ENCODE measurements around the gene ANO2.

The ANO2 gene

DNA sequence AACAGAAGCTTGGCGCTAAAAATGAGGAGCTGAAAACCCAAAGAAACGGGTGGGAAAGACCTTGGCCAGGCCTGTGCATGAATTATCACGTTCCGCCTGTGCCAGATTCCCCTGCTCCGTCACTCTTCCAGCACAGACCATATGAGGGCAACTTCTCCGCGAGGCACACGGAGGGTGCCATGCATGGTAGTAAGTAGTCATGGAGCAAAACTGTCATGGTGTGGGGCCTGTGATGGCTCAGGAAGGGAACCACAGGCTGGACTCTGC lies 148.2 kb downstream of the ANO2 start:
- no peak overlapping the region for H3K4me3 ChIP-seq (ENCODE audit: low read depth, low read length)
- no peak for DNase-seq (ENCODE audit: low read depth)
- TF ChIP-seq, protein P1, sequence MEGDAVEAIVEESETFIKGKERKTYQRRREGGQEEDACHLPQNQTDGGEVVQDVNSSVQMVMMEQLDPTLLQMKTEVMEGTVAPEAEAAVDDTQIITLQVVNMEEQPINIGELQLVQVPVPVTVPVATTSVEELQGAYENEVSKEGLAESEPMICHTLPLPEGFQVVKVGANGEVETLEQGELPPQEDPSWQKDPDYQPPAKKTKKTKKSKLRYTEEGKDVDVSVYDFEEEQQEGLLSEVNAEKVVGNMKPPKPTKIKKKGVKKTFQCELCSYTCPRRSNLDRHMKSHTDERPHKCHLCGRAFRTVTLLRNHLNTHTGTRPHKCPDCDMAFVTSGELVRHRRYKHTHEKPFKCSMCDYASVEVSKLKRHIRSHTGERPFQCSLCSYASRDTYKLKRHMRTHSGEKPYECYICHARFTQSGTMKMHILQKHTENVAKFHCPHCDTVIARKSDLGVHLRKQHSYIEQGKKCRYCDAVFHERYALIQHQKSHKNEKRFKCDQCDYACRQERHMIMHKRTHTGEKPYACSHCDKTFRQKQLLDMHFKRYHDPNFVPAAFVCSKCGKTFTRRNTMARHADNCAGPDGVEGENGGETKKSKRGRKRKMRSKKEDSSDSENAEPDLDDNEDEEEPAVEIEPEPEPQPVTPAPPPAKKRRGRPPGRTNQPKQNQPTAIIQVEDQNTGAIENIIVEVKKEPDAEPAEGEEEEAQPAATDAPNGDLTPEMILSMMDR (conservative IDR thresholded peaks at IDR 0.05; ENCODE audit: low read depth, low read length): no peak

DNA sequence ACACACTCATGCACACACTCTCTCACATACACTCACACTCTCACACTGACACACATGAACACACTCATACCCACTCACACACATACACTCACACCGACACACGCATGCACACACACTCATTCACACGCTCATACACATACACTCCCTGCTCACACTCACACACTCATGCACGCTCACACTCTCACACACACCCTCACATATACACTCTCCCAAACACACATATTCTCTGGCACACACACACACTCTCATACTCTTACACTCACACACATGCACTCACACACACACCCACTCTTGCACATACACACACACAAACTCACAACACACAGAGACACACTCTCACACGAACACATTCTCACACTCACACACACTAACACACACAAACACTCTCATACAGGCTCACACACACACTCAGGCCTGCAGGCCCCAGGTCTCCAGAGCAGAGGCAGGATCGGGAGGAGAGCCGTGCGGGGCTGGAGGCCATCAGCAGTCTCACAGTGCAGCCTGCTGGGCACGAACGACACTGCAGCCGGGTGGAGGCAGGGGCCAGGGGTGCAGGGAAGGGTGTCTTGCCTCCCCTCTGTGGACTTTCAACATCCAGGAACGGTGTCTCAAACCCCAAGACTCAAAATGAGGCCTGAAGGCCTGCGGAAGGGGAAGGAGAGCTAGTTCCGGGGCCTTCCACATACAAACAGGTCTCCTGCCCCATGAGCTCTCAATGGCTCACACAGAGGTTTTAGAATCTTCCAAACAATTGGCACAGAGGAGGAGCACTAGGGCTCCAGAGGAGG lies 148.7 kb downstream of the ANO2 start:
- TF ChIP-seq, protein P1 (conservative IDR thresholded peaks at IDR 0.05; ENCODE audit: low read depth, low read length): peak; percentile 12
- no peak for DNase-seq (ENCODE audit: low read depth)
- H3K4me3 ChIP-seq (ENCODE audit: low read depth, low read length): no peak overlapping the region

DNA sequence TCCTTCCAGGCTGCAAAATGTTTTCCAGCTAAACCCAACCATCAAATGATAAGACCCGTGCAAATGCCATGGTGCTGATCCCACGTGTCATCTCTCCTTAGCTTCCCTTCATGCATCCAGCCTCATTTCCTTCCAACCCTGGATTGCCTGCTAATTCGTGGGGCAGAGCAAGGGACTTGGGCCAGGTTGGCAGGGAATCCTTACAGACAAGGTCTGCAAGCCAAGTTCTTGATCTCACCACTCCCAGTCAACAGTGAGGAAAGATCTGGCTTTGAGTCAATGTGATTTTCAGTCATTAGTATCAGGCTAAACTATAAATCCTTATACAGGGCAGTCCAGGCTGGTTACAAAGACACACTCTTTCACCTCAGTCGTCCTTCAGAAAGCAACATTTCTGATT lies 150.9 kb downstream of the ANO2 start:
- TF ChIP-seq, protein P1 (conservative IDR thresholded peaks at IDR 0.05; ENCODE audit: low read depth, low read length): no peak
- H3K4me3 ChIP-seq (ENCODE audit: low read depth, low read length): no peak overlapping the region
- DNase-seq (ENCODE audit: low read depth): no peak

DNA sequence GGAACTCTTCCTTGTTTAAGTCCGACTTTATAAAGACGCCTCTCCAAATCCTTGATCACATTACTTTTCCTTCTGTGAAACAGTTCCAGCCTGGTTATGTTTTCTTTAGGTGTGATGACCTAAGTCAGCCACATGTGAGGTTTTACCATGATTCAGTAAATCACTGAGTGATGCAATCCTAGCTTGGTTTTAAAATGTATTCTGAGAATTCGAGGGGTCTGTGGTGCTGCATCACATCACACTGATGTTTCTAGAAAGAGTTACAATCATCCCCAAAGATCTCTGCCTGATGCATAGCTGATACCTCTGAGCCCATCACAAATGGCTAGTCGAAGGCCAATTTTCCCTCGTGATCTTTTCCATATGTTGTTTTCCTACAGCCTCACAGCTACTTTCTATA lies 152.7 kb downstream of the ANO2 start:
- no peak overlapping the region for H3K4me3 ChIP-seq (ENCODE audit: low read depth, low read length)
- DNase-seq (ENCODE audit: low read depth): no peak
- TF ChIP-seq, protein P1 (conservative IDR thresholded peaks at IDR 0.05; ENCODE audit: low read depth, low read length): no peak

DNA sequence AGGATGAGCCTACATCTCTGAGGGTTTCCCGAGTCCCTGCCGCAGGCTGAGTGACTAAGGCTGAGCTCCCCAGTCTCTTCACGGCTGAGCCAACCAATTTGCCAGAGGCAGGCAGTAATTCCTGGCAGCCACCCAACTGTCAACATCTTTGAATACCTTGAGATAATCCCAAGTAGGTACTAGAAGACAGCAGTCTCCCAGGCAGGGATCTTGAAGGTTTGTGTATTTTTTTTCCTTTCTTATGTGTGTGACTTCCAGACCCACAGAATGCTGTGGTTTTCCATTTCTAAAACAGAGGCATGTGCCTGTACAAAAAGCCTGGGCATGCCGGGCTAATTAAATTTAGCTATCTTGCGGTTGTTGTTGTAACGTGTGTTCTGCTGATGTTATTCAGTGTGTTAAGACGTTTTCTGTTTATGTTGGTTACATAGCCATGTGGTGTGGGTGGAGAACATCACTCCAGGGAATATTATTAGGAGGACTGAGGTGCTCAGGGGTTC lies 155.5 kb downstream of the ANO2 start:
- no peak for DNase-seq (ENCODE audit: low read depth)
- TF ChIP-seq, protein P1 (conservative IDR thresholded peaks at IDR 0.05; ENCODE audit: low read depth, low read length): no peak
- H3K4me3 ChIP-seq (ENCODE audit: low read depth, low read length): no peak overlapping the region

DNA sequence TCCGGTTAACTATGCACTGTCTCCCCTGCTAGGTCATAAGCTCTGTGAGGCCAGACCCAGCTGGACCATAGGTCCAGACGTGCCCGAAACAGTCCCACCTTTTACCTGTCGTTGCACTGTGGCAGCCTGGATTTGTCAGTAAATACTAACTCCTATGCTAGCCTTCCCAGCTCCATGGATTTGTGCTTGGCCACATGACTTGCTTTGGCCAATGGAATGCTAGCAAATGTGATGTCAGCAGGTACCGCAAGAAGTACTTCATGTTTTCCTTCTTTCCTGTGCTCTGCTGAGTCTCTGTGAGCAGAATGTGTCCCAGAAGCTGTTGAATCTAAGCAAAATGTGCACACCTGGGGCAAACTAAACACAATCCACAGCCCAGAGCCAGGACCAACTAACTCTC lies 157.2 kb downstream of the ANO2 start:
- DNase-seq (ENCODE audit: low read depth): no peak
- H3K4me3 ChIP-seq (ENCODE audit: low read depth, low read length): no peak overlapping the region
- TF ChIP-seq, protein P1 (conservative IDR thresholded peaks at IDR 0.05; ENCODE audit: low read depth, low read length): no peak

DNA sequence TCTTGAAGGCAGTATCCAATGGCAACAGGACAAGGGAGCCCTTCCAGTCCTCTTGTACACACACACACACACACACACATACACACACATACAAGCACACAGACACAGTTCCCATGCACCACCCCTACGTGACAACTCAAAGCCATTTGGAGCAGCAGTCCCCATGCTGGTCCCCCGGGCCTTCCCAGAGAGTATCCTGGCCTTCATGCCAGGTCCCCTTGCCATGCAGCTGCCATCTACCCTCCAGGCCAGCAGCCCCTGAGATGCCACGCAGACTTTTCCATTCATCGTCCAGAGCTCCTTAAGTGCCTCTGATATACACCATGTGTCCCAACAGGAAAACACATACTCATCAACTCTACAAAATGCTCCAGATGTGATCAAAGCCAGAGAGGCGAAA lies 159.5 kb downstream of the ANO2 start:
- DNase-seq (ENCODE audit: low read depth): no peak
- no peak overlapping the region for H3K4me3 ChIP-seq (ENCODE audit: low read depth, low read length)
- TF ChIP-seq, protein P1 (conservative IDR thresholded peaks at IDR 0.05; ENCODE audit: low read depth, low read length): no peak

Measured in choroid plexus epithelial cell (primary cell).